HuH-7.5 (cell line): Measurements from ENCODE around the gene DGKZ.
"Not testable (repeated sequence)": the region's sequence is repeated elsewhere in the genome, so short reads cannot be mapped to it uniquely, and the experiment has no call there.

Experiments used
- DNase-seq: peaks from one replicate; pipeline ENCODE4 v3.0.0; 2011; ENCODE audit warnings: low spot score

The DGKZ gene

GRCh38 chr11:46366661-46367161 lies 19.4 kb downstream of the DGKZ start:
- DNase-seq: no peak

GRCh38 chr11:46367244-46367915 lies 20.1 kb downstream of the DGKZ start:
- DNase-seq: peak; percentile 46

GRCh38 chr11:46367916-46368267 lies 20.6 kb downstream of the DGKZ start:
- DNase-seq: no peak

GRCh38 chr11:46369458-46370152 lies 22.3 kb downstream of the DGKZ start:
- peak; percentile 89 for DNase-seq

GRCh38 chr11:46370253-46370652 lies 23.0 kb downstream of the DGKZ start:
- DNase-seq: no peak

GRCh38 chr11:46371262-46371661 lies 24.0 kb downstream of the DGKZ start:
- DNase-seq: not testable (repeated sequence)

- no peak for DNase-seq
These were observed 24.8 kb downstream of the DGKZ start for GRCh38 chr11:46372086-46372485.

- not testable (repeated sequence) for DNase-seq
These were observed 25.2 kb downstream of the DGKZ start for GRCh38 chr11:46372501-46372900.

- DNase-seq: no peak
These were observed 26.8 kb downstream of the DGKZ start for GRCh38 chr11:46373787-46374740.

- no peak for DNase-seq
These were observed 27.6 kb downstream of the DGKZ start for GRCh38 chr11:46374815-46375214.

- no peak for DNase-seq
These were observed 28.3 kb downstream of the DGKZ start for GRCh38 chr11:46375392-46376101.

GRCh38 chr11:46376258-46377050 lies 29.2 kb downstream of the DGKZ start:
- DNase-seq: no peak

GRCh38 chr11:46377290-46377689 lies 30.0 kb downstream of the DGKZ start:
- DNase-seq: no peak

- no peak for DNase-seq
These were observed 30.6 kb downstream of the DGKZ start for GRCh38 chr11:46377831-46378230.

GRCh38 chr11:46378296-46378695 lies 31.0 kb downstream of the DGKZ start:
- DNase-seq: no peak

- DNase-seq: no peak
These were observed 31.7 kb downstream of the DGKZ start for GRCh38 chr11:46378811-46379481.

- peak; percentile 80 for DNase-seq
These were observed 32.4 kb downstream of the DGKZ start for GRCh38 chr11:46379482-46380293.

- DNase-seq: peak; percentile 79
These were observed 33.2 kb downstream of the DGKZ start for GRCh38 chr11:46380340-46381047.
